Activated T-cell treated with anti-CD3 and anti-CD28 coated beads for 1 hour (primary cell): Measurements from ENCODE around the gene OBP2A.
"Not testable (repeated sequence)": the region's sequence is repeated elsewhere in the genome, so short reads cannot be mapped to it uniquely, and the experiment has no call there.

ENCODE experiments used
- DNase-seq: peaks from one replicate; pipeline ENCODE4 v3.0.0-alpha.2; 2020; ENCODE audit warnings: low read depth

OBP2A gene

GRCh38 chr9:135526730-135527571 lies 19.0 kb upstream of the OBP2A start:
- no peak for DNase-seq

- DNase-seq = not testable (repeated sequence)
These were observed 17.0 kb upstream of the OBP2A start for GRCh38 chr9:135528842-135529435.

GRCh38 chr9:135530146-135530545 lies 15.8 kb upstream of the OBP2A start:
- DNase-seq = no peak

GRCh38 chr9:135531096-135531495 lies 14.8 kb upstream of the OBP2A start:
- DNase-seq = no peak

GRCh38 chr9:135533113-135533512 lies 12.8 kb upstream of the OBP2A start:
- no peak for DNase-seq

- no peak for DNase-seq
These were observed 12.3 kb upstream of the OBP2A start for GRCh38 chr9:135533674-135534073.

GRCh38 chr9:135534192-135534711 lies 11.7 kb upstream of the OBP2A start:
- DNase-seq = not testable (repeated sequence)

- not testable (repeated sequence) for DNase-seq
These were observed 11.1 kb upstream of the OBP2A start for GRCh38 chr9:135534826-135535225.

GRCh38 chr9:135535631-135536030 lies 10.3 kb upstream of the OBP2A start:
- DNase-seq = not testable (repeated sequence)

- DNase-seq = no peak
These were observed 9.7 kb upstream of the OBP2A start for GRCh38 chr9:135536216-135536615.

- DNase-seq = not testable (repeated sequence)
These were observed 2.5 kb upstream of the OBP2A start for GRCh38 chr9:135543262-135543894.

GRCh38 chr9:135544981-135545635 lies 818 bp upstream of the OBP2A start:
- no peak for DNase-seq

- not testable (repeated sequence) for DNase-seq
These were observed 1.1 kb downstream of the OBP2A start for GRCh38 chr9:135546792-135547617.

- DNase-seq = no peak
These were observed 2.1 kb downstream of the OBP2A start for GRCh38 chr9:135547756-135548736.

- not testable (repeated sequence) for DNase-seq
These were observed 3.8 kb downstream of the OBP2A start for GRCh38 chr9:135549478-135550343.

- DNase-seq = no peak
These were observed 4.5 kb downstream of the OBP2A start for GRCh38 chr9:135550344-135550918.

- no peak for DNase-seq
These were observed 5.1 kb downstream of the OBP2A start for GRCh38 chr9:135551031-135551430.

GRCh38 chr9:135551456-135551855 lies 5.5 kb downstream of the OBP2A start:
- no peak for DNase-seq
